Measurements from ENCODE around the gene FGF12.
A peak's percentile ranks its signal among the peaks of the same experiment; 100 is the strongest.
"Not testable (repeated sequence)": the region's sequence is repeated elsewhere in the genome, so short reads cannot be mapped to it uniquely, and the experiment has no call there.

FGF12 gene

DNA sequence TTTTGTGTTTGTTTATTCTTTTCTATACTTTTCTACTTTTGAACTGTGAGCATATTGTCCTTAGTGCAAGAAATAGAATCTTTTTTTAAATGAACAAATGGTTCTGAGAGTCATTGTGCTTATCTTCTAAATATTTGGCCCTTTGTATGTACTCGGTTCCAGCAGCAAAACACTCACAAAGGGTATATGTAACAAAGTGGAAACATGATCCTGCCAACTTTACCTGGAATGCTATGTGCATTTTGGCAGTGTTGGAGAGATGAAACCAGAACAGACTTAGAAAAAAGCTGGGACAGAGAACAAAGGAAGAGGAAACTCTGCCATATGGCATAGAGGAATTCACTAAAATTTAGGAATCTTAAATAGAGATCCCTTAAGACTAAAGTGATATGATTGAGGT is 150.1 kb downstream of the FGF12 start:
- DNase-seq: no peak

DNA sequence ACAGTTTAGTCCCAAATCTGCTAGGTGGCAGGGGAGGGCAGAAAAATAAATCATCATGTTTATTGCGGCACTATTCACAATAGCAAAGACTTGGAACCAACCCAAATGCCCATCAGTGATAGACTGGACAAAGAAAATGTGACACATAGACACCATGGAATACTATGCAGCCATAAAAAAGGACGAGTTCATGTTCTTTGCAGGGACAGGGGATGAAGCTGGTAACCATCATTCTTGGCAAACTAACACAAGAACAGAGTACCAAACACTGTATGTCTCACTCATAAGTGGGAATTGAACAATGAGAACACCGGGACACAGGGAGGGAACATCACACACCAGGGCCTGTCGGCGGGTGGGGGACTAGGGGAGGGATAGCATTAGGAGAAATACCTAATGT is 150.6 kb downstream of the FGF12 start:
- DNase-seq: not testable (repeated sequence)

DNA sequence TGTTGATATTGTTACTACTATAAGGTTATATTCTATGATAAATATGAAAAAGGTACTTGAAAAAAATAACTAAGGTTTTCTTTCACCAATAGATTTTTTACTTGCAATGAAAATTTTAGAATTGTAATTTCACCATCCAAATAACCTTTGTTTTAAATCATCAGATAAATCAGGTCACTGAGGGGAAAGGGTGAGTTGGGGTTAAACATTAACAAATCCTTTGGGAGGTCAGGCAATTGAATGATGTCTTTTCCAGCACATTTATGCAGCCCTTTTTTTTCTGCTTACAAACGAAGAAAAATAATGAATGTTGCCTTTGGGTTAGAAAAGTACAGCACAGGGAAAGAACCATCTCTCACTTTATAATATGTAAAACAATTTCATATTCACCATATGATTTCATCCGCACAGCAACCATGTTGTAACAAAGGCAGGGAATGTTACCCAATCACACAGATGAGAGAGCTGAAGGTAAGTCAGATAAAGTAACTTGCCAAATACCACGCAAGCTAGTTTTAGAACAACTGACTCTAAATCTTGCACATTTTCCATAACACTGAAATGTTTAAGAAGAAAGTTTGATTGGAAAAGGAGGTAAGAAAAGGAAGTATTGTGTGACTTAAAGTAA is 151.3 kb downstream of the FGF12 start:
- DNase-seq: no peak

DNA sequence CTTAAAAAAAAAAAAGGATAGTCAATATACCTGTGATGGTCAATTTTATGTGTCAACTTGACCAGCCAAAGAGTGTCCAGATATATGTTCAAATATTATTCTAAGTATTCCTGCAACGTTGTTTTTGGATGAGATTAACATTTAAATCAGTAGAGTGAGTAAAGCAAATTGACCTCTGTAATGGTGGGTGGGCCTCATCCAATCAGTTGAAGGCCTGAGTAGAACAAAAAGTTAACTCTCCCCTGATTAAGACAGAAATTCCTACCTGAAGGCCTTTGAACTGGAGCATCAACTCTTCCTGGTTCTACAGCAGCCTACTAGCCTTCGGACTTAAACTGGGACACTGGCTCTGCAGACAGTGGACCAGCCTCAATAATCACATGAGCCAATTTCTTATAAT is 154.1 kb downstream of the FGF12 start:
- no peak for DNase-seq

DNA sequence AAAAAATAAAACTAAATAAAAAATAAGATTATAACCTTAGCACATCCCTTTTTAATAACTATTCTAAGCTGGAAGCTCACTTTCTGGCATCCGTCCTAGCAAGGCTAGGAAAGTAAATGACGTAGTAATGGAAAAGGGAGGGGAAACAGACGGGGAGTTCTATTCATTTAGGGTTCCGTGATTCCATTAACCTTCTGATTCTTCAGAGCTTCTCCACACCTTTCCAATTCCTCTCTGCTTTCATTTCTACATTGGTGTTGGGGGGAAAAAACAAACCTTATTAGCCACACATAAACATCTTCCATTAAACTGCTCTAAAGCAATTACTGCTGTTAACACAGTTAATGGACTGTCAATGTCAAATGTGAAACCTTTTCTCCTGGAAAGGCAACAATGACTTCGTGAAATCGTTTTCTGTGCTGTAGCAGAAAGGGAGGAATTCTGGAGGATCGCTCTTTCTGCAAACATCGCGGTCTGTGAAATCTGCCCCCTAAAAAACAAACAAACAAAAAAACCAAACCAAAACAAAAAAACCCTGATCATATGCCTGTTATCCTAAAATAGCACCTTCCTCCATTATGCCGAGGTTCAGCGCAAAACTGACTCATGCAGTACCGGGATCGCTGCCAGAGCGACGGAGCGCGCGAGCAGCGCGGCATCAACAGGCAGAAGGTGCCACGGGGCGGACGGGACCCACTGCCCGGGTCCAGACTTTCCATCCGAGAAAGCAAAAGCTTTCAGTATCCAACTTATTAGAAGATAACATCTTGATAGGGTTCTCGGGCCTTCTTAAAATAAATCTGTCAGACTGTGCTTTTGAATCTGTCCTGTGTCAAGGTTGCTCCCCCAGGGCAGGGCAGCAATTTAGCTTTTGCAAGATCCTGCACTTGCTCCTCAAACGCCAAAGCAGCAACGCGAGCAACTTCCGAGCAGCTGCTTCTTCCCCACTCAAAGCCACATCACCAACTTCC is 156.2 kb downstream of the FGF12 start:
- DNase-seq: no peak

DNA sequence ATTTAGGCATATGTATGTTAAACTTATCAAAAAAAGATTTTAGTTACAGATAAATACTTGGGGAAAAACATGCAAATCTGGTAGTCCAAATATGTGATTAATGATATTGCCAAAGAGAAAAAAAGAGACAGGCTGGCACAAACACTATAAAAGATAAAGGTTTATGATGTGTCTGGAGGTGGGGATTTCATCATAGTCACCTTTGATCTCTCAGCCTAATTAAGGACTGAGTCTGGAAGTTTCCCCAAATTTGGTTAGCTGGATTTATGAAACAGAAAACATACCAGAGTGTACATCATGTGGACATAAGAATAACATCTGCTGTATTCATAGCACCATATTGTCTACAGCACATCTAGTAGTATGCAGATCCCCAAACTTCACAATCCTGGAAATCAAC is 157.0 kb downstream of the FGF12 start:
- no peak for DNase-seq

DNA sequence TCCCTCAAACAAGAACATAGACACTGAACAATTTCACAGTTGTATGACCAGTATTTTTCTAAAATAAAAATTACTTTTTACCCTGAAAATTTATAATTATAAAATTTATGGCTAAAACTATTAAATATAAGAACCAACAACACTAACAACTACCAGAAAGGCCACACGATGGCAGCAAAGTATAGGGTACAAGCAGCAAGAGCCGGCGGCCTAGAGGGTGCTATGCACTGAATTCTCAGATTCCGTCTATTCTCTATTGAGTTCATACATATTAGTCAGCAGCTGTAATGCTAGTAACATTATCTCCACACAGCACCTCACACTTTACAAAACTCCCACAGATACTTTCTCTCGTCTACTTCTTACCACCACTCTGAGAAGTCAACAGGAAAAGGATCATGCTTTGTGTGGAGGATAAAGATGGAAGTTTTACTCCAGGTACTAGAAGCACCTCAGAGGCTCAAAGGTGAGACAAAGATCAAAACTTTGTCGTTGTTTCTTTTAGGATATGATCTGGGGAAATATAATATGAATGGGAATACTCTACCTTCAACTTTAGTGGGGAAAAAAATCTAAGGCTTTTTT is 160.5 kb downstream of the FGF12 start:
- peak; percentile 72 for DNase-seq

DNA sequence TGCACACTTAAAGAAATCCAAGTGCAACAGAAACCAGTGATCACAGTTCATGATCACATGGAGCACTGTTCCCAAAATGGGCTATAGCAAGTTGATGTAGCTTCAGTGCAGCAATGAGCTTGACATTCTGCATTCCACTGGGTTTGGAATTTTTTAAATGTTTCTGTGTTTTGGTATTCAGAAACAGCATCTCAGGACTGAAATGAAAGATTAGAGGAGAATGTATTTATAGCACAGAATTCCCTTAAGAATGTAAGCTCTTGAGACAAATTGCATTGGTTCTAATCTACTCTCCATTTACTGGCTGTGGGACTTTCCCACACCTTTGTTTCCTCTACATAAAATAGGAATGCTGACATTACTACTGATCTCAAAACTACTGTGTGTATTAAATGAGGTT is 162.7 kb downstream of the FGF12 start:
- DNase-seq: no peak

DNA sequence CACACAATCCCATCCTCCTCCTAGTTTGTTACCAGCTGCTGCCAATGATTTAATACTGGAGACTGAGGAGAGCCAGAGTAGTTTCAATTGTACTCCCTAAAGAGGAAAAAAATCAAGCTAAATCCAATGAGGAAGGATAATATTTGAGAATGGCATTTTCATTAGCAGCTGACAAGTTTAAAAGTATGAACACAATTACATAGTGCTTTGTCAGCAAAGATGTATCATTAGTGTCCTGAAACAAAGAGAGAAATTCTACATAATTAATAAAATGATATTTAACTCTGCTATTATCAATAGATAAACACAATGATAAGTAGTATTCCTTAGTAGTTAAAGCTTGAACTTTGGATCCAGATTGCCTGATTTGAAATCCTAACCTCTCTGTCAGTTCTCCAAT is 163.9 kb downstream of the FGF12 start:
- DNase-seq: no peak

DNA sequence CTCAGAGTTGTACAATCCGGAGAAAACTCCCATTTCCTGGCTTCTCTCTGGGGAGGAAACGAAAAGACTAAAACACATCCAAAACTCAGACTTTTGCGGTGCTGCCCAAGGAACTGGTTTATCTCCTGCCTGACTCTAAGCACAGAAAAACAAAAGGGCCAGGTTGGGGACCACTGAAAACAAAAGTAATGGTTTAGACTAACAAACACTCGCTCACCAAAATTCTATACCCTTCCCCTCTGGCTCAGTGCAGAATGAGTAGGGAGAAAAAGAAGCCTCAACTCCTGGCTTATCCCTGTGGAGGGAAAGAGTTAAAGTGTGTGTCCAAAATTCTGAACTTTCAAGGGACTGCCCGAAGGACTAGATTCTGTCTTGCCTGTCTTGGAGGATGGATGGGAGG is 173.6 kb downstream of the FGF12 start:
- DNase-seq: no peak

DNA sequence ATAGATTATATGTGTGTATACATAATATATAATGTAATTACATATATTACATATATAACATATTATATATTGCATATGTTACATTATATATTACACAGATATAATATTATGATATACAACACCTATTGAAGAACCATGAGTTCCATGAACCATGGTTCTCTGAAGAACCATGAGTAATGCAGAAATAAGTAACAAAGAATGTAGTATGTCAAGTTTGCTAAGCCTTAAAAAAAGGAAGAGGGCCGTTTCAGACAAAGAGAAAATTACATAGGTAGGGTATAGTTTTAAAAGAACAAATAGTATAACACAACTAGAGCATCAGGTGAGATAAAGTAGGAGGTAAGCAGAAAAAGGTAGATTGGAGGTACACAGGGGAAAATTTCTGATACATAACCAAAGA is 177.0 kb downstream of the FGF12 start:
- no peak for DNase-seq

DNA sequence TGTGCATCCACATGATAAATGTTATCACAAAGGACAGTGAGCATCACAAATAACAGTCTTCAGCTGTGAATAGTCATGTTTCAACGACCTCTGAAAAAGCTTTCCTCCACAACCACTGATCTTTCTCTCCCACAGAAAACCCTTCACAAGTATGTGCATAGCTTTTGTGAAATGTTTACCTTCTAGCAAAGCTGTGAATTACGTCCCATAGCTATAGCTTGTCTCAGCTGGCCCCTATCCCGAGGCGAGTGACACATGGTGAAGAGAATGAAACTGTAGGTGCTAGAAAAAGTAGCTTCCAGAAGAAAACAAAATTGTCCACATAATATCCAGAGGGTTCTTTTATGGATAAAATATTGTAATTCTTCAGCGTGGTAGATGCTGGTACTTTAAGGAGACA is 182.0 kb downstream of the FGF12 start:
- DNase-seq: no peak

DNA sequence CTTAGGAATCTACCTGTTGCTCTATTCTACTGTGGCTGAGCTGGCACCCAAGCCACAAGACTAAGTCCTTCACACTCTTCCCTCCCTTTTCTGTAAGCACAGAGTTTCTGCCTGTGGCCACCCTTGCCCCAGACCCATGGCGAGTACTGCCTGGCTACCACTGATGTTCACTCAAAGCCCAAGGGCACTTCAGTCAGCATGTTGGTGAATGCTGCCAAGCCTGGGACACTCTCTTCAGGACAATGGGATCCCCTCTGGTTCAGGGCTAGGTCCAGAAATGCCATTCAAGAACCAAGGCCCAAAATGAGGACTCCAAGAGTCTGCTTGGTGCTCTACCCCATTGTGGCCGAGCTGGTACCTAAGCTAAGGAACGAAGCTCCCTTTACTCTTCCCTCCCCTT is 184.2 kb downstream of the FGF12 start:
- no peak for DNase-seq

DNA sequence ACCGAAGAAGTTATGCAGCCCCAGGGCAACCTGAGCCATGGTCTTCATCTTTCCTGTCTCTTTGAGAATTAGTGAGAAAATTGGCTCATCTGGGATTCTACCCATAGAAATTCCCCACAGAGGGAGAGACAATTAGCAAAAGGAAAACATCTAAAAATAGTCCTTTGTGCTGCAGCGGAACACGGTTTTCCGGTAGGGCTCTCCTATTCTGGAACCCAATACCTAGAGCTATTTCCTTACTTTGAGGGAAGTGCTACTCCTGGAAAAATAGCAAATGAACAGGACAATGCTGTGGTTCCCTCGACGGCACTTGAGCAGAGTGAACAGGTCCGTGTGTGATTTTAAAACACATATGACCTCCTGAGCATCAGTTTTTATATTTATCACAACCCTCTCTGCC is 210.5 kb downstream of the FGF12 start:
- no peak for DNase-seq

DNA sequence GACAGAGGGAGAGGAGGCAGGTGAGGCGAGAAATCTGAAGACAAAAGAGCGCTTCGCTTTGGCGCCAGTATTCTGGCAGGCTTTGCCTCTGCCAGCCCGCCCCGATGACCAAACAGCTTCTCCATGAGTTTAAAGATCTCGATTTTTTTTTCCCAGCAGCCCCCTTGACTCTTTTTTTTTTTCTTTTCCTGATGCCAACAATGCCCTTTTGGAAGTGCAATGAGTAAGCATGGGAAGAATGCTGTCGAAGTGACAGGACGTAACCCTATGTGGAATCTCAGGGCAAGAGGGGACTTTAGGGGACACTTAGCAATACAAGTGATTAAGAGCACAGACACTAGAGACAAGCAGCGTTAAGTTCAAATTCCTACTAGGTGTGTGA is 211.7 kb downstream of the FGF12 start:
- no peak for DNase-seq

DNA sequence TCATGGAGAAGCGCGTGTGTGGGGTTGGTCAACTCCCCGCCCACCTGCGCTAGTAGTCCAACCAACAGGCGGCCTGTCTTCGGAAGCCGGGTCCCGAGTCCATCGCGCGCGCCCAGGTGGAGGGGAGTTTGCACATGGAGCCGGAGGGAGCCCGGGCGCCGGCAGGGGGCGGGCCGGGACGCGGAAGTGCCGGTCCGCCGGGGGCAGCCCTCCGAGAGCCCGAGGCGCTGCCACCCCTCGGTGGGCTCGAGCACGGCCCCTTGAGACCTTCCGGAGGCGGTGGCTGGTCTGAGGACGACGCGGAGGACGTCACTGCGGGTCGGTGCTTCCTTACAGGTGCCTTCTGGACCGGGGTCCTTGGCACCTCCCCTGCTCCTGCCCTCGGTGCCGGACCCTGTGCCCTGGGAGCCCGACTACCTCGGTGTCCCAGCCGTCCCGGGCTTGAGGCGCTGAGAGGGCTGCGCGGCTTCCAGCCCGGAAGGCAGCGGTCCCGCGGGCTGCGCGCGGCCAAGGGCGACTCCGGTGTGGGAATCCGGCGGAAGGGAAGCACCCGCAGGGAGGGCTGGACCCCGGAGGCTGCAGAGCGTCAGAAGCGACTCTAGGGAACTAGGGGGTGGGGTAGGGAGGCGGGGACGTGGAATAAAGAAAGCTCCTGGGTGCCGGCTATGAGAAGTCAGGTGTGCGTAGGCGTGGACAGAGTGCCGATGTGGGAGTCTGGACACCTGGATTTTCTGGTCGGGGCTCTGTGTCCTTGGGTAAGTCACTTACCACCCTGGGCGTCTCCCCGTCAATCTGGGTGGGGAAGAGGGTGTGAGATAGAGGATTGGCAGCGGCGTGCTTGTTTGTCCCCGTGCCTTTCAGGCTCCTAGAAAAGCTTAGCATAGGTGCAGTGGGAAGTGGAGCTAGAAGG is 212.3 kb downstream of the FGF12 start:
- no peak for DNase-seq

DNA sequence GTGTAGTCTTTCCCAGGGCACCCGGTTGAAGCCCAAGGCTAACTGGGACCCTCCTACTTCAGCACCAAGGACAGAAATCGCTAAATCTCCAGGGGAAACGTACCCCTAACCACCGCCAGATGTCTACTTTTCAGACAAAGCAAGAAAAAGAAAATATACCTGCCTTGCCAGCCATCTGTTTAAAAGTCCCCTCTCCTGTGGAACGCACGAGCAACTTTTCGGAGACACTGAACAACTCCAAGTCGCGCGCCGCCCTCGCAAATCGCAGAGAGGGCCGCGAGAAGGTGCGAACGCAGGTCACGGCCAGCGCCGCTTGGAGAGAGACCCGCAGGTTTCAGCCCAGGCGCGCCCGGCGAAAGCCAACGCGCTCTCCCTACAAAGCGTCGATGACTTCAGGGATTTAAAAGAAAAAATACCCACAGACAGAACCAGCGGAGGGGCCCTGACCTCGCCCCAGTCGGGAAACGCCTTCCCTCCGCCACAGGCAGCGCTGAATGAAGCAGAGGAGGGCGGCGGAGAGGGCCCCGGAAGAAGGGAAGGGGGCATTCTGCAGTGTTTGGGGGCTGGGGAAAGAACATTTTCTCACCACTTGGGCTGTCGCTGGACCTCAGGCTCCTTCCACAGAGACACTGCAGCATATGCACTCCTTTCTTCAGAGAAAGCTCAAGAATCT is 213.1 kb downstream of the FGF12 start:
- DNase-seq: no peak

DNA sequence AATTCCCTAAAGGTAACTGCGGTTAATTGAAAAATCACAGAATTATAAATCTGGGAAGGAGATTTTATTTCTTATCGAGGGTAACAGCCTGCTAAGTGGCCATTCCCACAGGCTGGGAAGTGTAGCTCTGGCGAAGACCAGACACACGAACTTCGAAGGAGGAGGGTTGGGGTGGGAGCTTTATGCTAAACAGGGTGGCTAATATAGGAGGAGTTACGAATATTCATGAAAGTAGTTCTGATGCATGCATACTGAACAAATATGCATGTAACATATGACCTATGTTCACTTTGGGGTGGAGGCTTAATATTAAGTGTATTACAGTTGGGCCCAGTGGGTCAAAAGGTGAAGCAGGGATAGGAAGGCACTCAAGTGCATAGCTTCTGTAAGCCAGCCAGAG is 221.6 kb downstream of the FGF12 start:
- no peak for DNase-seq

DNA sequence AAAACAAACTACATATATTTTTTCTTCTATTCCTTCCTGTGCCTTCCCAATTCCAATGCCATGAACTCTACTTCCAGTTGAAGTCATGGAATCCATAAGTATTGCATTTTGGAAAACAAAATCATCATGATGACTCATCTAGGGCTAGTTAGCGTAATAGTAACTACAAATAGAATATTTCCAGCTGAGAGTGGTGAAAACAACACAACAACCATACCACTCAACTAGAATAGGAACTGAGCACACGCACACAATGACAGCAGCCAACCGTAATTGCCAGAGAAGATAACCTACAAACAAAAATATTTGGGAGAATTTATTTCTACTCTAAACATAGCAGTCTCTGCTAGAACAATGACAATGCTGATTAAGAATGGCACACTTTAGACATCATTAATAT is 225.9 kb downstream of the FGF12 start:
- no peak for DNase-seq

DNA sequence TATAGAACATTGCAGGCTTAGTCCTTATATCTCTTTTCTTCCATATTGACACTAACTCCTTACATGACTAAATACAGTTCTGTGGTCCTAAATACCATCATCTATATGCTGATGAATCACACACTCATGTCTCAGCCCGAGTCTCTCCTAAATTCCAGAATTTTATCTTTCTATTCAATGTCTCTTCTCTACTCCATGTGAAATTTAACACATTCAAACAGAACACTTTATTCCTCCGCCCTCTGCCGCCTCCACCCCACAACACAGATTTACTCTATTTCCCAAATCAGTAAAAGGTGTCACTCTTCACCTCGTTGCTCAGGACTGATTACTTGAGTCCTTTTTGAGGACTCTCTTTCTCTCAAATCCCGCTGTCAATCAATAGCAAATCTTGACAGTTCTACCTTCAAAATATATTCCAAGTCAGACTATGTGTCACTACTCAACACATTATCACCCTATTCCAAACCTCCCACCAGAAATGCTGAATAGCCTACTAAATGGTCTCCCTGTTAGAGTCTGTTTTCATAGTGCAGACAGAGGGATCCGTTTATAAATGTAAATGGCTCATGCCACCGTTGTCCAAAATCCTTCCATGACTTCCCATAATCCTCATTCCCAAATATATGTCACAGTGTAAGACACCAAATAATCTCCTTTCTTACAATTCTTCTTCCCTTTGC is 230.3 kb downstream of the FGF12 start:
- no peak for DNase-seq

DNA sequence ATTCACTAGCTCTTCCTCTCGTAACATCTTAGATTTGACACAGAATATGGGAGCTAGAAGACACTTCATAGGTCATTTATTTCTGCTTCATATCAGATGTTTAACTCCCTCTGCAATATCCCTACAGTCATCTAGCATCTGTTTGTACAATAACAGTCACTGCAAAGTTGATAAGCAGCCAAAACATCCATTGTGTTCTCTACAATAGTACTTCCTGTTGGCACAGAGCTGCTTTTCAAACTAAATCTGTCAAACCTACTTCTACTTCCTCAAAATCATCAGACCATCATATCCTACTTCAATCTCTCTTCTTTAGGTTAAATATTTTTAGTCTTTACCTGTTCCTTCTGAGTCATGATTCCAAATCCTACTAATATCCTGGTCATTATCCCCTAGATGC is 233.2 kb downstream of the FGF12 start:
- DNase-seq: no peak

DNA sequence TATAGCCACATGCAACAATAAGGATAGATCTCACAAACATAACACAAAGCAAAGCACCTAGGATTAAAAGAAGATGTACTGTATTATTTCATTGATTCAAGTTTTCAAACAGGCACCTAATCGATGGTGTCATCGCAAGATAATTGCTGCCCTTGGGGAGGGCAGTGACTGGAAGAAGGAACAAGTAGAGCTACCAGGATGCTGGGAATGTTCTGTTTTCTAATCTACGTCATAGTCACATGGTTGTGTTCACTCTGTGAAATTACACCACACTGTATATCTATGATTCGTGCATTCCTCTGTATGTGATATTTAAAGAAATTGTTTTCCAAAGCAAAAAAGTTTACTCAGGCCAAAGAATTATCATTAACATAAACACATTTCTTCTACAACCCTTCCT is 236.6 kb downstream of the FGF12 start:
- no peak for DNase-seq
